Stimulated activated CD4-positive, alpha-beta T cell treated with anti-CD3 and anti-CD28 coated beads, TNF-alpha, amount 100 ng/mL, for 4 hours (primary cell): ENCODE data around the gene C12orf76.
"Not testable (repeated sequence)": the region's sequence is repeated elsewhere in the genome, so short reads cannot be mapped to it uniquely, and the experiment has no call there.

Experiments
- DNase-seq, 3 experiments: peaks; one replicate each; pipeline ENCODE4 v3.0.0-alpha.2; 2020; ENCODE audit warnings: low read depth in 3 of 3

The C12orf76 gene

DNA sequence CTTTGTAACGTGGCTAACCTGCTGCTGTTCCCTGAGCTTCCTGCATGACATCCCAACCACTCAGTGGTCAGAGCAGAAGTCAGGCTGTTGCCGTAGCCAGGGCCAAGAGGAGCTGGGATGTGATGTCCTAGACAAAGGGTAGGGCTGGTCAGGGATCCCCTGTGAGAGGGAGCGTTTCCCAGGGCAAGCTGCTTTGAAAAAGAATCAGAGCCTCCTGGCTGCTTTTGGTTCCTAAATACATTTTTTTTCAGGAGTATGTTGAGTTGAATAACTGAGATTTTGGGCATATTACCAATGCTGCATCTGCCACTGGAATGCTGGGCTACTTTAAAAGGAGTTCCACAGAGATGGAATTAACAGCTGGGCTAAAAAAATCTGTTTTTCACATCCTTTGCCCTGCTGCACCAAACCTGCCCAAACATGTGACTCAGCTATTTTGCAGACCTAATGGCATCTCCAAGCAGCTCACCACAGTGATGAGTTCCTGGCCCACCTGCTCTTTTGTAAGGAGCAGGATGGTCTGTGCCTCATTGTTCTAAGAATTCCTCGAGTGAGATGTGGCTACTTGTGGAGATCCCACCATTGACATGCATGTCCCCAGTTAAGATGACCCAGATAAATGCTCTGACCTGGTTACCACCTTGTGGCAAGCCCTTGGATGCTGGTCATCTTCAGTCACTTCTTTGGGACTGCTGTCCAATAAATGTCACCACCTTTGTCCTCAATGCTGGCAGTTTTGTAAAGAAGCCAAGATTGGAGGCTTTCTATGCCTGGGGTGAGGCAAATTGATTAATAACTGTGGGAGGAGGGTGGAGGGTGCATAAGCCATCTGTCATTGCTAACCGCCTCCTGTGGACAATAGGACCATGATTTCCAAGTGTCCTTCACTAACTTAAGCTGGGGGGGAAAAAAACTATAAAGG is 25.0 kb downstream of the C12orf76 start:
- no peak for DNase-seq

DNA sequence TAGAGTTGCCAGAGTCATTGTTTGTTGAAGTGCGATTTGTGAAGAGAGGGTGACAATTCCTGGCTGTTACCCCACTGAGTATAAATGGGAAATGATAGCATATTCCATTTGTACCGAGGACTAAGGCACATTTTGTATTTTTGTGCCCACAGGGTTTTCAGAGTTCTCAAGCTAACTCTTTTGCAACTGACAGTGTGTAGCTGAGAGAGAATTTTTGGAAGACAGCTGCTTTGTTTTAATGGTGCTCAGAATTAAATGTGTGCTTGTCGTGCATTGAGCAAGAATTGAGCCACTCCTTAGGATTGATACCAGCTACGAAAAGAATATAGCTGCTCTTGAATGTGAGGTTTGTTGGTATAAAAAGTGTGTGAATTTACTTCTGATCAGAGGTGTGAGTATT is 27.4 kb downstream of the C12orf76 start:
- no peak for DNase-seq

DNA sequence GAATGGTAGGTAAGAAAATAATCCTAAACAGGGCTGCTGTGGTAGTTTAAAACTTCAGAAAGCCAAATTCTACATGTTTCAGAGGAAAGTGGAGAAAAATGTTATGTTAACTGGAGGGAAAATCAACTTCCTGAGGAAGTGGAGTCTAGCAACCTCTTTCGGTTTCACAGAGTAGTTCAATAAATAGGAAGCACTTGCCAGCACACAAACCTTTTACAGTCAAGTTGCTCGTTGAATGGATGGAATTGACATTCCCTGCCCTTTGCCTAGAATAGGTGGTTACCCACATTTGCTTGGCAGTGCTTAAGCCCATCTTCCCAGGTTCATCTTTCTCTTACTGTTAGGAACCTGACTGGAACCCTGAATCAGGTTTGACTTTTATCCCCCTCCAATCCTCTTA is 33.2 kb downstream of the C12orf76 start:
- DNase-seq, result no peak

DNA sequence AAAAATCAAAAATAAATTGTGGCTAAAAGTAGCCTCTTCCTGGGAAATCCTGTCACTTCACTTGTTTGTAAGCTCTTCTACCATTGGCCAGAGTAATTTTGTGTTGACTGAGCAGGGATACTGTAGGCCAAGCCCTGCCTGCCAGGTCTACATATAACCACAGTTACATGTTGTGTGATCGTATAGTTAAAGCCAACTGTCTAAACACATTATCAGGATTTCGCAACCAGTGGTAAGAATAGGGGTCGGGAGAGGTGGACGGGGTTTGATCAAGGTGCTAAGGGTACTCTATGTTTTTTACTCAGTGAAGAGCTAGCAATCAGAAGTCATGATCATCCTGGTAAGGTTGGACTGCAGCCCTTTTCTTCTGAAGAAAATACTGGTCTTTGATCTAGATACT is 35.7 kb downstream of the C12orf76 start:
- DNase-seq, result no peak

DNA sequence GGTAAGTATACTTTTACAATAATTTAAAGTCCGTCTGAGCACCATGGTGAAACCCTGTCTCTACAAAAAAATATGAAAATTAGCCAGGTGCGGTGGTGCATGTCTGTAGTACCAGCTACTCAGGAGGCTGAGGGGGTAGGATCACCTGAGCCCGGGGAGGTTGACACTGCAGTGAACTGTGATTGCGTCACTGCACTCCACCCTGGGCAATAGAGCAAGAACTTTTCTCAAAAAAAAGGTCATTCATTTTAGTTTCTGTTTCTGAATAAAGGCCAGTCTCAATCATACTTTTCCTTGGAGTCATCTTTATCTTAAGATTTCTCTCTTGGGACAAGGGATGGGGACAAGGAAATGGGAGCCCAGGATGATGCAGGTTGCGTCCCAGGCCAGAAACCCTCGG is 36.2 kb downstream of the C12orf76 start:
- DNase-seq, result no peak

DNA sequence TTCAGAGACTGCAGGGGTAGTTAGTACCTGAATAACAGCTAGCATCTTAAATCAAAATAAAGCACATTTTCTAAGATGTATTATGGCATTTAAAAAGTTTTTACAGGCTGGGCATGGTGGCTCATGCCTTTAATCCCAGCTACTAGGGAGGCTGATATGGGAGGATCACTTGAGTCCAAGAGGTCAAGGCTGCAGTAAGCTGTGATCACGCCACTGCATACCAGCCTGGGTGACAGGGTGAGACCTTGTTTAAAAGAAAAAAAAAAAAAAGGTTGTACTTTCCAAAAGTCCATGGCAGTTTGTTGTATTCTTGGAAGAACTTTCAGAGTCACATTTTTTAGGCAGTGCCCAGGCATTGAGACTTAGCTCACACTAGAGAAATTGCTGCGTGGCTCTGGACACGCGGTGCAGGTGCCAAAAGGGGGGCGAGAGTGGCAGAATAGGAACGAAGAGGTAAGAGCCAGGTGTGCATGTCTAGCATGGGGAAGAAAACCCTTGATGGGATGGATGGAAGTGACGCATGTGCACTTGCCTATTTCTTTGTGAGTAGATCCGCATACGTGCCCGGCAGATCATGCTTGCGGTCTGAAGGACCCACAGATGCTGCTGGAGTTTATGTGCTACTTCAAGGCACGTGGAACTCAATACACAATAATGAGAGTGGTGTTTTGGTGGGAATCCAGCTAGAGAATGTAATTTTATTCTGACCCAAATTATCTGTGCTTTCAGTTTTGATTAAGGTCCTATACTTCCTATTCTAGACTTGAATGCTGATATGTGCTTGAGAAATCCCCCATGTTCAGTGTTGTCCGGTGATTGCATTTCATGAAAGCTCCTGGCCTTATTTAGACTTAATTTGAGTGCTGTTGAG is 37.2 kb downstream of the C12orf76 start:
- DNase-seq, result no peak

DNA sequence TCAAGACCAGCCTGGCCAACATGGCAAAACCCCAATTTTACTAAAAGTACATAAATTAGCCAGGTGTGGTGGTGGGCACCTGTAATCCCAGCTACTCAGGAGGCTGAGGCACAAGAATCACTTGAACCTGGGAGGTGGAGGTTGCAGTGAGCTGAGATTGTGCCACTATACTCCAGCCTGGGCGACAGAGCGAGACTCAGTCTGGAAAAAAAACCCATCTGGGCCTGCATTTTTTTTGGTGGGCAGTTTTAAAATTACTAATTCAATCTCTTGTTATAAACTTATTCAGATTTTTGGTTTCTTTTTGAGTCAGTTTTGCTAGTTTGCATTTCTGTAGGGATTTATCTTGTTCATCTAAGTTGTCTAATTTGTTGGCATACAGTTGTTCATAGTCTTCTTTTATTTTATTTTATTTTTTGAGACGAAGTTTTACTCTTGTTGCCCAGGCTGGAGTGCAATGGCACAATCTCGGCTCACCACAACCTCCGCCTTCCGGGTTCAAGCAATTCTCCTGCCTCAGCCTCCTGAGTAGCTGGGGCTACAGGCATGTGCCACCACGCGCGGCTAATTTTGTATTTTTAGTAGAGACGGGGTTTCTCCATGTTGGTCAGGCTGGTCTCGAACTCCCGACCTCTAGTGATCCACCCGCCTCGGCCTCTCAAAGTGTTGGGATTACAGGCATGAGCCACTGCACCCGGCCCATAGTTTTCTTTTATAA is 39.5 kb downstream of the C12orf76 start:
- DNase-seq, result not testable (repeated sequence)

DNA sequence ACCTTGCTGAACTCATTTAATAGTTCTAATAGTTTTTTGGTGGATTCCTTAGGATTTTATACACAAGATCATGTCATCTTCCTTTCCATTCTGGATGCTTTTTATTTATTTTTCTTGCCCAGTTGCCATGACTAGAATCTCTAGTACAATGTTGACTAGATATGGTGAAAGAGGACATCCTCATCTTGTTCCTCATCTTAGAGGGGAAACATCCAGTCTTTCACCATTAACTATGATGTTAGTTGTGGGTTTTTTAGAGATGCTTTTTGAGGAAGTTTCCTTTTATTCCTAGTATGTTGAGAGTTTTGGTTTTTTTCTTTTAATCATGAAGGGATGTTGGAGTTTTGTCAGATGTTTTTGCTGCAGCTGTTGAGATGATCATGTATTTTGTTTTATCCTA is 40.4 kb downstream of the C12orf76 start:
- DNase-seq, result no peak

DNA sequence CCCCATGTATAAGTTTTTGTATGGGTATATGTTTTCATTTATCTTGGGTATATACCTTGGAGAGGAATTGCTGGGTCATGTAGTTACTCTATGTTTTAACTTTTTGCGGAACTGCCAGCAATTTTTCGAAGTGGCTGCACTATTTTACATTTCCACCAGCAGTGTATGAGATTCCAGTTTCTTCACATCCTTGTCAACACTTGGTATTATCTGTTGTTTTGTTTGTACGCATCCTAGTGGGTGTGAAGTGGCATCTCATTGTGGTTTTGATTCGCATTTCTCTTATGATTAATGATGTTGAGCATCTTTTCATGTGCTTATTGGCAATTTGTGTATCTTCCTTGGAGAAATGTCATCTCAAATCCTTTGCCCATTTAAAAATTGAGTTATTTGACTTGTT is 42.2 kb downstream of the C12orf76 start:
- DNase-seq, result no peak

DNA sequence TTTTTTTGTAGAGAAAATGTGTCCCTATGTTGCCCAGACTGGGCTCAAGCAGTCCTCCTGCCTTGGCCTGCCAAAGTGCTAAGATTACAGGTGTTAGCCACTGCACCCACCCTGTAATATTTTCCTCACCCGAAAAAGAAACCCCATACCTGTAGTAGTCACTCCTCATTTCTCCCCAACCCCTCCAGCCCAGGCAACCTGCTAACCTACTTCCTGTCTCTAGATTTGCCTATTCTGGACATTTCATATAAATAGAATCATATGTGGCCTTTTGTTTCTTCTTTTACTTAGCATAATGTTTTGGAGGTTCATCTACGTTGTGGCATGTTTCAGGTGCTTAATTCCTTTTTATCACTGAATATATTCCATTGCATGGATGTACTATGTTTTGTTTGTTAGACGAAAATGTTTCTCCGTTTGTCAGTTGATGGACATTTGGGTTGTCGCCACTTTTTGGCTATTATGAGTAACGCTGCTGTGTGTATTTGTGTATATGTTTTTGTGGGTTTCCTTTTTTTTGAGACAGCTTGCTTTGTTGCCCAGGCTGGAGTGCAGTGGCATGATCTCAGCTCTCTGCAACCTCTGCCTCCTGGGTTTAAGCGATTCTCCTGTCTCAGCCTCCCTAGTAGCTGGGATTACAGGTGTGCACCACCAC is 42.9 kb downstream of the C12orf76 start:
- no peak for DNase-seq

DNA sequence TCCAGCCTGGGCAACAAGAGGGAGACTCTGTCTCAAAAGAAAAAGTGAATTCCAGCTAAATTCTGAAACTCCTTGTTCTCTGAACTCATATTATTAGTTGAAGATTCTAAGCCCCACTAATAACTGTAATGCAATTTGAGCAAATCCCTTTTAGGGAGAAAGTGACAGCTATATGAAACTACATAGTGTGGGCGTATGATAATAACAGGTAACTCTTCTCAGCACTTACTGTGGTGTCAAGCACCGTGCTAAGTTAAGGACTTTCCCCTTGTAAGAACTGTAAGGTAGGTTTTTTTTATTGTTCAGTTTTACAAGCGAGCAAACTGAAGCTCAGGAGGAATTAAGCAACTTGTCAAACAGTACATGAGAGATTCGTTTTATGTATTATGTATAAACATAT is 43.7 kb downstream of the C12orf76 start:
- no peak for DNase-seq

DNA sequence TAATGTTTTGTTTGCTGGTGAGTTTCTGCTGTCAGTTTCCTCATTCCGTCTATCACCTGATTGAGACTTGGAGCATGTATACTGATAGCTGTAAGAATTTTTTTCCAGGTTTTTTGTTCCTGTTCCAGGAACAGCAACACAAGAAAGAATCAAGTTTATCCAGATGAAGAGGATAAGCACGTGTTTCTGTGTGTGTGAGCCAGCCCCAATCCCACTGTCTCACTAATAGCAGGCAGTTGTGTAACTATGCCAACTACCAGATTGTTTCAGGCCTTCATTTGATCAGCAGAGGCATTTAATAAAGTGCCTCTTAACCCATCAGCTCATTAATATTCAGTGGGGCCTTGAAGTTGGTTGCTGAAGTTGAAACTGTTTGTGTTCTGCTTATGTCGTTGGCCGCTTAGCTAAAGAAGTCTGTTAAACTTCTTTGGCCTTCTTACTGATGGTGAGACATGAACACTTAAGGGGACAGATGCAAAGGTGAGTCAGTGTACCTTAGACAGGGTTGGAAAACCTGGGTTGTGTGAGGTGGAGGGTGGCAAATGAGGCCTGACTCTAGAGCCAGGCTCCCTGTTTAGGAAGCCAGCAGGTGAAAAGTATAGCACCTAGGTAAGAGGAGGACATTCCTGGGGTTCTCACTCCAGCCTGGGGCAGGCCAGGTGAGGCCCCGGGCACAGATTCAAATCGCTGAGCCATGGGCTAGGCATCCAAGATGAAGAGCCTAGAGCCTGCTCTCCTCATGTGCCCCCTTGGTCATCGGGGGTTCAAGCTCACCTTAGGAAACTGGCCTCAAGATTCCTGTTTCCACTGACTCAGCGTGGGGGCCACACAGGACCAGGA is 45.4 kb downstream of the C12orf76 start:
- DNase-seq, result no peak

DNA sequence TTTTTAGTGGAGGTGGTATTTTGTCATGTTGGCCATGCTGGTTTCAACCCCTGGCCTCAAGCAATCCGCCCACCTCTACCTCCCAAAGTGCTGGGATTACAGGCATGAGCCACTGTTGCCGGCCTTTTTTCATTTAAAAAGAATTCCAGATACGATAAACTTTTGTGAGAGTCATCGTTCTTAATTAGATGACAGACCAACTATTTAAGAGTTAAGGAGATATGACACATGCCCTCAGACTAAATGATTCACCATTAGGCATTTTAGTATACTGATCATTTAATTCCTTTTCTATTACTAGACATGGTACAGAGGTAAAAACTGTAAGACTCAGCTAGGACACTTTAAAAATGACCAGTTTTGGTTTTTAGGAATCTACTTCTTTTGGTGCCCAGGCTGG is 46.7 kb downstream of the C12orf76 start:
- no peak for DNase-seq

DNA sequence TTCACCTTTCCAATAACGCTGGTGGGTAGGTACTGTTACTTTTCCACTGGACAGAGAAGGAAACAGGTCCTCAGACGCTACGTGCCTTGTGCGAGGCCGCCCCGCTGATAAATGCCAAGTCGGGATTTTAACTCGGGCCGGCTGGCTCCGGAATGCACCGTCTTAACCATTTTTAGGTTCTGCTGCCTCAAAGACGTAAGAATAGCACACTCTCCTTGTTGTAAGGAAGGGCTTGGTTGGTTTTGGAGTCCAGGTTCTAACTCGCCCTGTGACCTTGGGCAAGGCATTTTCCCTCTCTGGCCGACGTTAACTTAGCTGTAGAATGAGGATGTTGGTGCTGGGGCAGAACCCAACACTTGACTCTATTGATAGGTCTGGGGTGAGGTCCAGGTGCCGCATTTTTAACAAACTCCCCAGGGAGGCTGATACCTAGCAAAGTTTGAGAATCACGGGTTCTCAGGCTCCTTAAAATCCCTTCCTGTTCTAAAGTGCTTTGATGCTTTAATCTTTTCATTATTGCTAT is 48.3 kb downstream of the C12orf76 start:
- no peak for DNase-seq

DNA sequence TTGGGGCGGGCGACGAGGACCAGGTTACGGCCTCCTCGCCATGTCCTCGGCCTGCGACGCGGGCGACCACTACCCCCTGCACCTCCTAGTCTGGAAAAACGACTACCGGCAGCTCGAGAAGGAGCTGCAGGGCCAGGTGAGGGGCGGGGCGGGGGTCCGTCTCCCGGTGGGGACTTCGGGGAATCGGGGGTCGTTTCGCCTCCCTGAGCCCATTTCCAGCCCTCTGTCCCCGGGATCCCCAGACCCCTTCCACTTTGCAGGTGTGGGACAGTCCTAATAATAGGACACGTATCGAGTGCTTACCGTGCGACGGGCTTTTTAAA is 48.7 kb downstream of the C12orf76 start:
- DNase-seq, result no peak

DNA sequence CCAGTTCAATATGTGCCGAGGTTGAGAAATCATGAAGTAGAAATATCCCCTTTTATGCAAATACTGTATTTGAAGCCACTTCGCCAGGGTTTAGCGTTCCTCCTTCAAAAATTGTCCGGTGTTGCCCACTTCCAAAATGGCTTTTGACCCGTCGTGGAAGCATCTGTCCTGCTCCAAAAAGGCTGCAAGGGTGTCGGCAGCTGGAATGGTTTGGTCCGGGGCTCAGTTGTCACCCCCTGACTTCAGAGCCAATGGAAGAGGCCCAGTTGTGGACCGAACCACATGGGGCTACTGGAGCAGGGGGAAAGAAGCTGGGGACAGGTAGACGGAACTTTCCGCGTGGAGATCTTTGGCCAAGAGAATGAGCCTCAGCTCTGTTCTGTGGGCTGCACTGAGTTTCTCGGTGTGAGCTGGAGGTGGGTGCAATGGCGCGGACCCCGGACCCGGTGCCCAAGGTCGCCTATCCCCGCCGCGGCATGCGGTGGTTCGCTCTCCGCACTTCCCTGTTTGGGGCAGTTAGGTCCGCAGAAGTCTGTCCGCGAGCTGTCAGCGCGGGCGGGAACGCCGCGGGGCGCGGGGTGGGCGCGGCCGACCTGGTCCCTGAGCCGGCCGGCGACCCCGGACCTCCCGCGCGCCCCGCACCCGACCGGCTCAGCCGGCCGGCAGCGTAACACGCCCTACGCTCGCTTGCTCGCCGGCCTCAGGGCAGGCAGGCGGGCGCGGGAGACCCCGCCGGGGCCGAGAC is 49.2 kb downstream of the C12orf76 start, which contains the start of gene ANKRD13A:
Gene ANKRD13A, plus strand, starts transcription at position 527 of the 745 bp plus-strand sequence. CDS start 259 bp downstream, outside the sequence.
- DNase-seq, result peak; percentile 69 to 75 (median 71)

DNA sequence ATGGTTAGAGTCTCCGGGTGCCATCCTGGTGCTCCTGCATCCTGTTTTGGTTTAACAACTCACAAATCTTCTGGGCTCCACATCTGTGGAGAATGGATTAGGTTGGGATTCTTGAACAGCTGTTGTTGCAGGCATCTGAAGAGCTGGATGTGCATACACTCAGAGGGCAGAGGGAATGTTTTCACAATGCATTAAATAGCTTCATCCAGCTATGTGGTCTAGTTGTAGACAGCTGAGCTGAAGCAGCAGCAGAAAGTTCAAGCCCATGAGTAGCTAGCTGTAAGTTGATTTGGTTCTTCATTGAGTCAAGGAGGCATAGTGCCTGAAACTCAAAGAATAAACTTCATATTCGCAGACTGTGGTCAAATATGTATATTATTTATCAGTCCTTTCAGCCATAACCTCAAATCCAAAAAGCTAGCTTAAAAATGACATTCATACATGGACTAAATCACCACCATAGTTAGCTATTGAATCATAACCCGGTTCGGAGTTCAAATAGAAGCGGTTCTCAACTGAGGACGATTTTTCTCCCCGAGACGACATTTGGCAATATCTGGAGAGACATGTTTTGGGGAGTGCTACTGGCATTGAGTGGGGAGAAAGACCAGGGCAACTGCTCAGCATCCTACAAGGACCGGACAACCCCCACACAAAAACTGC is 50.0 kb downstream of the C12orf76 start:
- DNase-seq, result no peak

DNA sequence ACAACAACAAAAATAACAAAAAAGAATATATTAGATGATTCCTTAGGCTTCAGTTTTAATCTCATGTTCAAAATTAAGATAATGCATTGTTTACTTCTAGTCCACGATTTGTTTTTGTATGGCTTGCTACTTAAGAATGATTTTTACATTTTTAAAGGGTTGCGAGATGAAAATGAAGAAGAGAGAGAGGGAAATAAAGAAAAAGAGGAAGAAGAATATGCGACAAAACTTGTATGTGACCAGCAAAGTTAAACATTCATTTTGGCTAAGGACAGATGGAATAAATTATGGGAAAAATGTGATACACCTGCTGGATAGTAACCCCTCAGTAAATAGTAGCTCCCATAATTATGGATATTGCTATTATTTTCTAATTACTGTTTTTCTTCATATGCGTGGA is 50.9 kb downstream of the C12orf76 start:
- no peak for DNase-seq

DNA sequence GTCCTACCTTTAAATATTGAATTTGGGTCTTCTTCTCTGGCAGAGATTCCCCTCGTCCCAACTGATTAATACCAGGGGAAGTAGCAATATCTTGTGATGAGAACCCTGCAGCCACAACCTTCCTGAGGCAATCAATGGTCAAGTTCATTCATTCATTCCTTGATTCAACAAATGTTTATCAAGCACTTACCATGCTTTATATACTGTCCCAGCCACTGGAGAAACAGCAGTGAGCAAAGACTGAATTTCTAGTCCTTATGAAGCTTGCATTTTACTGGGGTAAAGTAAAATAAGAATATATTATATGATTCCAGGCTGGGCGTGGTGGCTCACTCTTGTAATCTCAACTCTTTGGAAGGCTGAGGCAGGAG is 51.9 kb downstream of the C12orf76 start:
- no peak for DNase-seq
